ENCODE measurements around the gene SCN1B.
A peak's percentile ranks its signal among the peaks of the same experiment; 100 is the strongest.
"Not testable (repeated sequence)": the region's sequence is repeated elsewhere in the genome, so short reads cannot be mapped to it uniquely, and the experiment has no call there.

Gene SCN1B

DNA sequence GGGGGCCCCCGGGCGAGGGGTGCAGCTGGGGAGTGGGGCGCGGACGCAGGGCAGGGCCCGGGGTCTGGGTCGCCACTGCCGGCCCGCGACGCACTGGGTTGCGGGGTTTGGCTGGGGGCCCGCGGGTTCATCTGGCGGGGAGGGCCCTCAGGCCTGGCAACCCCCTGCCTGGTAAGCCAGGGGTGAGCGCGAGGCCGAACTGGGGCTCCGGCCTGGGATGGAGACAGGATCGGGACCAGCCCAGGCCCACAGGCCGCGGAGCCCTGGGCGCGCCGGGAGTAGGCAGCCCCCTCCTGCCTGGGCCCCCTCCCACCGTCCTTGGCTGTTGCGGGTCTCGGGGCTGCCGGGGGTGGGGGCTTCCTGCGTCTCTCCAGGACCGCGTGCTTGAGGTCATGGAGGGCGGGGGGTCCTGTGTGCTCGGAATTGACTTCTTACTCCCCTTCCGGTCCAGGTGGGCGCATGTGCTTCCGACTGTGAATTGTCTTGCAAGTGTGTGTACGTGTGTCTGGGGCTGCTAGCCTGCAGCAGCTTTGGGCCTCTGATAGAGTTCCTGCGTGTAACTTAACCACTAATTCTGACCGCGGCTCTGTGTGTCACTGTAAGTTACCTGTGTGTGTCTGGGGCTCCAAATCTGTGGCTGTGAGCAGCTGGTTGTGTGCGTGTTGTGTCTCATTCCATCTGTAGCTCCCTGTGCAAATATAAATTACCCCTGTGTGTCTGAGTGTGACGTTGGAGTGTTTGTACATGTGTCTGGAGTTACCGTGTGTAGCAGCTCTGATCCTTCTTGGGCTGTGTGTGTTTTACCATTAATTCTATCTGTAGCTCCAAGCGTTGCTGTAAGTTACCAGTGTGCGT lies 29.4 kb upstream of the SCN1B start:
- peak in 1 of 3 experiments; percentile 34 for DNase-seq (ENCODE audit: low read depth in 3 of 3)

DNA sequence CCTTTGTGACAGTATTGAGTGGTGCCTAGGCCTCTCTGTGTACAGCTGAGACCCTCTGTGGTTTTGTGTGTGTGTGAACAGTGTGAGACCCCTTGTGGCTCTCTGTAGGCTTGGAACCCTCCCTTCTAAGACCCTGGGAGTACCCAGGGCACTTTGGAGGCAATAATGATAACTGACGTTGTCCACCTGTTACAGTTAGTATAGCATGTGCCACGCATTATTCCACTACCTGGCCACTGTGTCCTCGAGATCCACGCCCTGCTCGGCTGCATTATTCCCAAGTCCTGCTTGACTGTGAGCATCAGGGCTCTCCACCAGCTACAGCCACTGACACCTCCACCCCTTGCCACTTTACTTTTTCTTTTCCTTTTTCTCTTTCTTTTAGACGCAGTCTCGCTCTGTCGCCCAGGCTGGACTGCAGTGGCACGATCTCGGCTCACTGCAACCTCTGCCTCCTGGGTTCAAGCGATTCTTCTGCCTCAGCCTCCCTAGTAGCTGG lies 28.2 kb upstream of the SCN1B start:
- DNase-seq (ENCODE audit: low read depth in 3 of 3), result no peak

- no peak for DNase-seq (ENCODE audit: low read depth in 3 of 3)
These were observed 25.6 kb upstream of the SCN1B start for GRCh38 chr19:35004517-35005255.

DNA sequence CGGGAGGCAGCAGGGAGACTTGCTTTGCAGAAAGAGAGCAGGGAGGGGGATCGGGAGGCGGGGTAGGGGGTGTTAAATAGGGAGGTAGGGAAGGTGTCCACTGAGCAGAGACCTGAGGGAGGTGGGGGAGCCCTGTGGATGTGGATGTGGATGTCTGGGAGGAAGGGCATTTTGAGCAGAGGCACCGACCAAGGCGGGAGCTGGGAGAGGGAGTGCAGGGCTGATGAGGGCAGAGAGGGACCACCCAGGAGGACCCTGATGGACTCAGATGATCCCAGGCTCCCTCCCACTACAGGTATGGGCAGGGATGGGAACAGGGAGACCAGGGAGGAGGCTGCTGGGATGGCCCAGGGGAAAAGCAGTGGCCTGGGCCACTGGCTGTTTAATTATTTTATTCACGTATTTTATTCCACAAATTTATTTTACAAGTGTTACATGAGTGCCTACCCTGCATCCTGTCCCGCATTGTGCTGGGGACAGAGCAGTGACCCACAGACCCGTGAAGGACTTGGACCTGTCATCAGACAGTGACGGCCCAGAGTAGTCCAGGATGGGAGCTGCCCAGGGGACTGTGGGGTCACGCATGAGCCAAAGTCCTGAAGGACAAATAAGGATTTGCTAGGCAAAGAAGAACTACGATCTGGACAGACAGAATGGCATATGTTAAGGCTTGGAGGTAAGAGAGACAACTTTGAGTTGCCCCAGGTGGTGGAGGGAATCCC lies 24.9 kb upstream of the SCN1B start:
- DNase-seq (ENCODE audit: low read depth in 3 of 3), result no peak

- not testable (repeated sequence) for DNase-seq (ENCODE audit: low read depth in 3 of 3)
These were observed 24.3 kb upstream of the SCN1B start for GRCh38 chr19:35006007-35006341.

GRCh38 chr19:35006342-35006998 lies 23.8 kb upstream of the SCN1B start:
- no peak for DNase-seq (ENCODE audit: low read depth in 3 of 3)

DNA sequence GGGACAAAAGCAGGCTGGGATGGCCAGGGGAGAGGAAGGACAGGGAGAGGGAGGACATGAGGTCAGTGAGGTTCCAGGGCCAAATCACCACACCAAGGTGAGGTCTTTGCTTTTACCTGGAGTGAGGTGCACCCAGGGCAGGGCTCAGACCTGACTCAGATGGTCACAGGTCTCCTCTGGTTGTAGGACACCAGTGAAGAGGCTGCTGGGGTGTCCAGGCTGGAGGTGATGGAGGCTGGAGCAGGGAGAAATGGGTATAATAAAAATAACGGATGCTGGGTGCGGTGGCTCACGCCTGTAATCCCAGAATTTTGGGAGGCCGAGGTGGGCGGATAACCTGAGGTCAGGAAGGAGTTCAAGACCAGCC lies 23.3 kb upstream of the SCN1B start:
- no peak for DNase-seq (ENCODE audit: low read depth in 3 of 3)

- not testable (repeated sequence) for DNase-seq (ENCODE audit: low read depth in 3 of 3)
These were observed 22.8 kb upstream of the SCN1B start for GRCh38 chr19:35007427-35007826.

- DNase-seq (ENCODE audit: low read depth in 3 of 3), result no peak
These were observed 21.4 kb upstream of the SCN1B start for GRCh38 chr19:35008891-35009341.

- DNase-seq (ENCODE audit: low read depth in 3 of 3), result no peak
These were observed 20.6 kb upstream of the SCN1B start for GRCh38 chr19:35009424-35010415.

GRCh38 chr19:35011091-35011689 lies 19.1 kb upstream of the SCN1B start:
- DNase-seq (ENCODE audit: low read depth in 3 of 3), result no peak

DNA sequence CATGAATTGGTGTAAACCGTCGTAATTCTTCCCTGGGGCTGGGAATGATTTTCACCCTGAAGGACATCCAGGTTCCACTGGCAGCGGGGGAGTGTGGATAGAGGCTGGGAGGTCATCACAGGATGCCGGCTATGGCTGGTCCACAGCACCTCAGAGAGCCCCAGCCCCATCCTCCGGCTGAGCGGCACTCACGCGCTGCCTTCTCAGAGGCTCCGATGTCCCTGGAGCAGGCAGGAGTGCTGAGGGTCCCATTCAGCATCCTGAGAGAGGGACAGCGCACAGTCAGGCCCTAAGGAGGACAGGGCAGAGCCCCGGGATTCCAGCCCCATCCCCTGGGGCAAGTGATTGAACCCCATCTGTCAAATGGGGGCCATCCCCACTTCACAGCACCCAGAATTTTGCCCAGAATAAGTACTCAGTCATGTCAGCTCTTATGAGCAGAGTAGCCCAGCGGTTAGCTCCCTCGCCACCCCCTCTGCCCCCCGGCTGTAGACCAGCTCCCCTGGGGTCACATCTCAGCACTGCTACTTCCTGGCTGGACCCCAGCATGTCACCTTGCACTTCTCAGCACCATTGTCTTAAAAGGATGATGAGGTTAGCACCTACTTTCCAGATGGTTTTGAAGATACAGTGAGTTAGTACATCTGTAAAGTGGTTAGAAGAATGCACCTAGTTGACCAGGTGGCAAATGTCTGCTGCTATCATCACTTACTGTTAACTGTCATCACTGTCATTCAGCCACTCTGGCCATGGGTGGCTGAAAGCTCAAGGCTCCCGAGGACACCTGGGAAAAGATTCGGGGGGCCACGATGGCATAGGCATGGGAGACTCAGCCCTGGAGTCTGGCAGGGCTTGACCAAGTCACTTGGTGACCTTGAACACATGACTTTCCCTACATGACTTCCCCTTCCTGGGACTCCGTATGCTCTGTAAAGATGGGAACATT lies 18.3 kb upstream of the SCN1B start:
- no peak for DNase-seq (ENCODE audit: low read depth in 3 of 3)

DNA sequence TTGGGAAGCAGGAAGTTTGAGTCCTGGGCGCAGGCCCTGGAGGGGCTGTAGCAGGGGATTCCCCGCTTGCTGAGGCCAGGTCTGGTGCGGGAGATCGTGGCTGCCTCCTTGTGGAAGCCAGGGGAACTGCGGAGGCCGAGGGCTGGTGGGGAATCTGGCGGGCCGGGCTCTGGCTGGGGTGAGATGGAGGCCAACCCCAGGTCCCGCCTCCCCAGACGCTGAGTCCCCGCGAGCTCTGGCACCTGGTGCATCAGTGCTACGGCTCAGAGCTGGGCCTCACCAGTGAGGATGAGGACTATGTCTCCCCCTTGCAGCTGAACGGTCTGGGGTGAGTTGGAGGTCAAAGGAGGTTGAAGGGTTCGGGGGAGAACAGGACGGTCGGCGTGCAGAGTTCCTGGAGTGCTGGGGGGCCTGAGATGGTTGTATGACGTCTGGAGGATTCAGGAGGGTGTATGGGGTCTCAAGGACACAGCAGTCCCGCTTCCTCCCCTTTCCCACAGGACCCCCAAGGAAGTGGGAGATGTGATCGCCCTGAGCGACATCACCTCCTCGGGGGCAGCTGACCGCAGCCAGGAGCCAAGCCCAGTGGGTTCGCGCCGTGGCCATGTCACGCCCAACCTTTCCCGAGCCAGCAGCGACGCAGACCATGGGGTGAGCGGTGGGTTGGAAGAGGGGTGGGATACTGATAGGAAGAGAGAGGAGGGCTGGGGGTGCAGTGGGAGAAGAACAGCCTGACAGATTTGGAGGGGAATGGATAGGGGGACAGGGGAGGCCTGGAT lies 17.0 kb upstream of the SCN1B start:
- peak; percentile 66 to 71 (median 71) for DNase-seq (ENCODE audit: low read depth in 3 of 3)

DNA sequence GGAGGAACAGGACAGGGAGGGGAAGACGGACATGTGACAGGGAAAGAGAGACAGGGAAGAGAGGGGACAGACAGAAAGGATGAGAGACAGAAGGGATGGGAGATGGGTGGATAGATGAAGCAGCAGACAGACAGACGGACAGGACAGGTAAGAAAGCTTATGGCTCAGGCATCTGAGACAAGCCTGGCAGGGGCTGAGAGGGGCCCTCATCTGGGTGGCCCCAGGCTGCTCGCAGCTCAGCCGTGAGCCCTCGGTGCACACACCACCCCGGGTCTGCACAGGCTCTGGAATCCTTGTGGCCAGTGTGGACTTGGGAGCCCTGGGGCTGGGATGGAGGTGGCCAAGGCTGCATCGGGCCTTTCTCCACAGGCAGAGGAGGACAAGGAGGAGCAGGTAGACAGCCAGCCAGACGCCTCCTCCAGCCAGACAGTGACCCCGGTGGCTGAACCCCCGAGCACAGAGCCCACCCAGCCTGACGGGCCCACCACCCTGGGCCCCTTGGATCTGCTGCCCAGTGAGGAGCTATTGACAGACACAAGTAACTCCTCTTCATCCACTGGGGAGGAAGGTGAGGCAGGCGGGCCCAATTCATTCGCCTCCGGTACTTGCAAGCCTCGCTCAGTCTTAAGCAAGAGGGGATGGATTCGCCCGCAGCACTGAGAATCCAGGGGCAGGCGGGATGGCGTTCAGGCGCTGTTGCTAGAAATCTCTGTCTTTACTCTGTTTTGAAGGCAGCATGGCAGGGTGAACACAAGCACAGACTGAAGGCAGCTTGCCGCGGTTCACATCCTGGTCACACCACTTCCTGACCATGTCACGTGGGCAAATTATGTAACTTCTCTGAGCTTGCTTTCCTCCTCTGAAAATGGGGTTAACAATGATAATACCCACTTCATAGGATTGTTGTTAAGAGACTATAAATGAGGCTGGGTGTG lies 16.2 kb upstream of the SCN1B start:
- peak in 2 of 3 experiments; percentile 13 to 39 for DNase-seq (ENCODE audit: low read depth in 3 of 3)

DNA sequence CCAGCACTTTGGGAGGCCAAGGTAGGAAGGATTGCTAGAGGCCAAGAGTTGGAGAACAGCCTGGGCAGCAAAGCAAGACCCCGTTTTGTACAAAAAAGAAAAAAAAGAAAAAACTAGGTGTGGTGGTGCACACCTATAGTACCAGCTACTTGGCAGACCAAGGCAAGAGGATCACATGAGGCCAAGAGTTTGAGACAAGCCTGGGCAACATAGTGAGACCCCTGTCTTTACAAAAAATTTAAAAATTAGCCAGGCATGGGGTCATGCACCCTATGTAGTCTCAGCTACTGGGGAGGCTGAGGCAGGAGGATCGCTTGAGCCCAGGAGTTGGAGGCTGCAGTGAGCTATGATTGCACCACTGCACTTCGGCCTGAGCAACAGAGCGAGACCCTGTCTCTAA lies 15.5 kb upstream of the SCN1B start:
- DNase-seq (ENCODE audit: low read depth in 3 of 3), result not testable (repeated sequence)

DNA sequence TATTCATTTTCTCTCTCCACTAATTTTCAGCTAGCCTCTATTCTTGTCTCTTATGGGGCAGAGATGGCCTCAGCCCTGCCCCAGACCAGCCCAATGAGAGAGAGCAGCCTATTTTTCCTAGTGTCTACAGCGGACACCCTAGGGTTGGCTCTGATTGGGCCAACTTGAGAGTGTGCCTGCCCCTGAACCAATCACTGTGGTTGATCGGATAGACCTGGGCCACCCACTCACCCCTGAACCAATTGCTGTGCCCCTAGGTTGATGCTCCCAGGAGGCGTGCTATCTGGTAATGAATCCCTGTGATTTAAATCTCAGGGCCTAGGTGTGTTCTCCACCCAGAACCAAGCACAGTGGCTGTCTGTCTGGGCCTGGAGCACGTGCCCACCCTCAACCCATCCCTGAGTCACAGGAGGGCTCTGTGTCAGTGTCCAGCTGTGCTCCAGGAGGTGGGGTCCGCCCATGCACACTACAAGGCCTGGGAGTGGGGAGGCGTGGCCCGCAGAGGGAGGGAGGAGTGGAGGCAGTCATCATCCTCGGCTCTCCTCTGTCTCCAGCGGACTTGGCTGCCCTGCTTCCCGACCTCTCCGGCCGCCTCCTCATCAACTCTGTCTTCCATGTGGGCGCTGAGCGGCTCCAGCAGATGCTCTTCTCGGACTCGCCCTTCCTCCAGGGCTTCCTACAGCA lies 14.9 kb upstream of the SCN1B start:
- no peak for DNase-seq (ENCODE audit: low read depth in 3 of 3)
